ENCODE results near the gene BRINP3. TPM values are rescaled to one million over a fixed set of nuclear protein-coding genes. Genes with fewer than 3 reads are reported as not detected.

The BRINP3 gene
- total RNA-seq, 1 donor from 2014 or later = not detected

DNA sequence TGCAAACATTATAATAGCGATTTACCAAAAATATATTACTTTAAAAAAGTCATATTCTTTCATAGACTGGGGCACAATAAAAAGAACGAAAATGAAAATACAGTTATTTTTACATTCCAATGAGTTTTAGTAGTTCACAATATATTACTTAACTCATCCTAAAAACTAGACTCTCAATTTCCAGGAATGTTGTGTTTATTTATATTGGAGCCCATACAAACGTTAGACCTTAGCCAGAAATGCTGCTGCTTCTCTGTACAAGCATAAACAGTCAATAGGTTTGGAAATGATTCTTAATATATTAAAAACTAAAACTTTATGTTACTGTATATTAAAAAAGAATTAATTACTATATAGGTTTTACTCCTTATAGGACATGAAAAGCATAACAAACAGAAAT, 302.3 kb downstream of the BRINP3 start:
- DNase-seq = no peak
- Mint-ChIP-seq H3K27ac (no peak overlapping the region), H3K27me3 (no peaks in the 10 kb centered on the region), H3K36me3 (ENCODE audit: low read depth) (no peaks in the 10 kb centered on the region), H3K4me3 (no peak overlapping the region), H3K9me3 (no peaks in the 10 kb centered on the region), H3K4me1 (no peaks in the 10 kb centered on the region)
- TF ChIP-seq, protein P1, sequence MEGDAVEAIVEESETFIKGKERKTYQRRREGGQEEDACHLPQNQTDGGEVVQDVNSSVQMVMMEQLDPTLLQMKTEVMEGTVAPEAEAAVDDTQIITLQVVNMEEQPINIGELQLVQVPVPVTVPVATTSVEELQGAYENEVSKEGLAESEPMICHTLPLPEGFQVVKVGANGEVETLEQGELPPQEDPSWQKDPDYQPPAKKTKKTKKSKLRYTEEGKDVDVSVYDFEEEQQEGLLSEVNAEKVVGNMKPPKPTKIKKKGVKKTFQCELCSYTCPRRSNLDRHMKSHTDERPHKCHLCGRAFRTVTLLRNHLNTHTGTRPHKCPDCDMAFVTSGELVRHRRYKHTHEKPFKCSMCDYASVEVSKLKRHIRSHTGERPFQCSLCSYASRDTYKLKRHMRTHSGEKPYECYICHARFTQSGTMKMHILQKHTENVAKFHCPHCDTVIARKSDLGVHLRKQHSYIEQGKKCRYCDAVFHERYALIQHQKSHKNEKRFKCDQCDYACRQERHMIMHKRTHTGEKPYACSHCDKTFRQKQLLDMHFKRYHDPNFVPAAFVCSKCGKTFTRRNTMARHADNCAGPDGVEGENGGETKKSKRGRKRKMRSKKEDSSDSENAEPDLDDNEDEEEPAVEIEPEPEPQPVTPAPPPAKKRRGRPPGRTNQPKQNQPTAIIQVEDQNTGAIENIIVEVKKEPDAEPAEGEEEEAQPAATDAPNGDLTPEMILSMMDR (IDR thresholded peaks at IDR 0.05) = no peak
- ATAC-seq (ENCODE audit: low read depth) = no peak
- intact Hi-C loops (cut with micrococcal nuclease) = no loop called here
- ChIA-PET CTCF (no interaction called here), POLR2A (no interaction called here)

DNA sequence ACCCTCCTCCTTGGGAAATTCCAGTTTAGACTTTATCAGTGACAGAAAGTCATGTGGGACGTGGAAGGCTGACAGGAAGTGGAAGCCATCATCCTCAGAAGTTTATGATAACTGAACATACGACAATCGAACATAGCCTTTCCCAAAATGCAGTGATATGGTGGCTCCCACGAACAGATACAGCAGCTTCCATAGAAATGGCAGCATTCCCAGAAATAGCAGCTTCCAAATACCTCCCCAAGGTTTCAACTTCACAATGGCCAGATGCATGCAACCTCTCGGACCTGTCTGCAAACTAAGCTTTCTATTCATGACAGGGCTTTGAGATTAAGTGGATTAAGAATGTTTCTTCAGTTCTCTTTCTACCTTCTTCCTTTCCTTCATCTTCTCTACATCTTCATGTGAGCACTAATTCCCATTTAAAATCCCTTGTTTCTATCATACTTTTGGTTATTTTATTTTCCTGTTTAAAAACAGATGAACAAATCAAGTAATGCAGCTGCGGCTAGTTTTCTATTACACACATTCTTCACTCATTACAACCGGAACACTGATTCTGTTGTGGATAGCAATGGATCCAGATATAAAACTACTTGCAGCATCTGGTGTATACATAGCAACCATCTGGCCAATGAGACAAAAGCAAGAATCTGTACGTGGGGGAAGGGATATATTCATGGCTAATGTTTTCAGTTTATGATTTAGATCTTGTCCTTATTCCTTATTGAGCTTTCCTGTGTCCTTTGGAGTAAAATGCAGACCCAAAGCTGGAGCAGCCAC, 304.8 kb downstream of the BRINP3 start:
- ATAC-seq (ENCODE audit: low read depth) = no peak
- CTCF ChIA-PET = no interaction called here
- Mint-ChIP-seq H3K36me3 (ENCODE audit: low read depth) (no peaks in the 10 kb centered on the region), H3K9me3 (no peaks in the 10 kb centered on the region), H3K27me3 (no peaks in the 10 kb centered on the region), H3K4me1 (no peaks in the 10 kb centered on the region), H3K27ac (no peak overlapping the region), H3K4me3 (no peak overlapping the region)
- POLR2A ChIA-PET = no interaction called here
- TF ChIP-seq, protein P1 (IDR thresholded peaks at IDR 0.05) = no peak
- DNase-seq = no peak
- intact Hi-C loops (cut with micrococcal nuclease) = no loop called here

DNA sequence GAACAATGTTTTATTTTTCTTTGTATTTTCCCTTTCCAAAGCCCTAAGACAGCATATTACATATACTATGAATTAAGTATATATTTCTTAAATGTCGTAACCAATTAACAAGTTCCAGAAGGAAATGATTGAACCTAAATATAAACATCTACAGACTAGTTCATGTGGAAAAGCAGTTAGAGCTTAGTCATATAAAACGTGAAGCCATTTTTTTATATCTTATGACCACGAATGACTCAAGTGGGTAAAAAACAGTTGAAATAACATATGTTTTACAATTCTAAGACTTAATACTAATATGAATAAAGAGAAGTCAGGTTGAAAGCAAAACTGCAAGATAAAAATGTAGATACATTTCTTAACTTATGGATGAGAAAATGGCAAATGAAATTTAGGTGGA, 307.3 kb downstream of the BRINP3 start:
- POLR2A ChIA-PET = no interaction called here
- intact Hi-C loops (cut with micrococcal nuclease) = no loop called here
- CTCF ChIA-PET = no interaction called here
- Mint-ChIP-seq H3K36me3 (ENCODE audit: low read depth) (no peaks in the 10 kb centered on the region), H3K9me3 (no peaks in the 10 kb centered on the region), H3K27ac (no peak overlapping the region), H3K27me3 (no peaks in the 10 kb centered on the region), H3K4me3 (no peak overlapping the region), H3K4me1 (no peaks in the 10 kb centered on the region)
- ATAC-seq (ENCODE audit: low read depth) (no peak), DNase-seq (no peak)
- TF ChIP-seq, protein P1 (IDR thresholded peaks at IDR 0.05) = no peak

DNA sequence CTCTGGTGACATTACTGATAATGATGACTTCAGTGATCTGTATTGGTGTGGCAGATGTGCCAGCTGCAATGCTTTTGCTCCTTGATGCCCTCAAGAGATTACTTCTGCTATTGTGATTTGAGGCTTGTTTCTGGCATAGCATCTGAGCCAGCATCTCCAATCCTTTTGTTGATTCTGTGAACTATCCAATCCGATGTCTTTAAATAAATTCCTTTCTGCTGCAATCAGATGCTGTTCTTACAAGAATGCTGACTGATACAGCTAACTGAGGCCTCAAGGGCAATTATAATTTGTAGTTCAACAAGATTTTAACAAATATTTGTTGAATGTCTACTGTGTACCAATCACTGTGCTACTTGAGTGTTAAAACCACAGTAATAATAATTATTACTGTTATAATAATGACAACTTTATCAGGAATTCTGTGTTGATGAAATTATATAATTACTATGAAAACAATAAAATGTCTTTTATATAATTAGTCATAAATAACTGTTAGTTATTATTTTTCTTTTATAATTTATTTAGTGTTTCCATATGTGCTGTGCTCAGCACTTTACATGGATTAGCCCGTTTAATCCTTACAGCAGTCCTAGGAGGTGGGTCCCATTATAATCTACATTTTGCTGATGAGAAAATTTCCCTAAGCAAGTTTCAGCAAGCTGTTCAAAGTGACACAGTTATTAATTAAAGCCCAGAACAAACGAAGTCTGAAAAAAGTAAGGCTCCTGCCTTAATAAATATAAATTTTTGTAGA, 308.2 kb downstream of the BRINP3 start:
- no peak for DNase-seq
- TF ChIP-seq, protein P1 (IDR thresholded peaks at IDR 0.05) = no peak
- H3K27me3 Mint-ChIP-seq = no peaks in the 10 kb centered on the region
- H3K27ac Mint-ChIP-seq = no peak overlapping the region
- intact Hi-C loops (cut with micrococcal nuclease) = no loop called here
- no peaks in the 10 kb centered on the region for H3K9me3 Mint-ChIP-seq
- H3K4me3 Mint-ChIP-seq = no peak overlapping the region
- no peaks in the 10 kb centered on the region for H3K36me3 Mint-ChIP-seq (ENCODE audit: low read depth)
- no peaks in the 10 kb centered on the region for H3K4me1 Mint-ChIP-seq
- no peak for ATAC-seq (ENCODE audit: low read depth)
- CTCF ChIA-PET = no interaction called here
- POLR2A ChIA-PET = no interaction called here

DNA sequence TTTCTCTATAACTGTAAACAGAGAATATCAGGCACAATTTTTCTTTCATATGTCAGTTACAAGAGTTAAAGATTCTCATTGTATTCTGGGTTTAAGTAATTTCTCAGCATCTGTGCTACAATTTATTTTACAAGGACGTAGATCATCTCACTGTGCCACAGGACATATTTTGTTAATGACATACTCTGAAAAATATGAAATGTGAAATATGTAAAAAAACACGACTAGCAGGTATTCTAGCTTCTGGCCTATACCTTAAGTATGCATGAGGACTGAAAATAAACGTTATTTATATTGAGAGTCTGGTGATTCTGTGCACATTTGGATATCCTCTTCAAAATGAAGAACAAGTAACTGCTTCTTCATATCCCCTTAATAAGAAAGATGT, 308.8 kb downstream of the BRINP3 start:
- no peak overlapping the region for H3K27ac Mint-ChIP-seq

More for the DNA sequence above, 308.8 kb downstream of the BRINP3 start:
- Mint-ChIP-seq H3K4me1 (no peaks in the 10 kb centered on the region), H3K36me3 (ENCODE audit: low read depth) (no peaks in the 10 kb centered on the region), H3K9me3 (no peaks in the 10 kb centered on the region), H3K27me3 (no peaks in the 10 kb centered on the region), H3K4me3 (no peak overlapping the region)
- DNase-seq = no peak
- ATAC-seq (ENCODE audit: low read depth) = no peak
- intact Hi-C loops (cut with micrococcal nuclease) = no loop called here
- TF ChIP-seq, protein P1 (IDR thresholded peaks at IDR 0.05) = no peak
- CTCF ChIA-PET = no interaction called here
- POLR2A ChIA-PET = no interaction called here
